ENCODE measurements around the gene ADPRS. TPM values are rescaled to one million over a fixed set of nuclear protein-coding genes. Genes with fewer than 3 reads are reported as not detected.
A peak's percentile ranks its signal among the peaks of the same experiment; 100 is the strongest.

Gene ADPRS
- total RNA-seq, 1 donor from 2014 or later: 16.8 TPM

DNA sequence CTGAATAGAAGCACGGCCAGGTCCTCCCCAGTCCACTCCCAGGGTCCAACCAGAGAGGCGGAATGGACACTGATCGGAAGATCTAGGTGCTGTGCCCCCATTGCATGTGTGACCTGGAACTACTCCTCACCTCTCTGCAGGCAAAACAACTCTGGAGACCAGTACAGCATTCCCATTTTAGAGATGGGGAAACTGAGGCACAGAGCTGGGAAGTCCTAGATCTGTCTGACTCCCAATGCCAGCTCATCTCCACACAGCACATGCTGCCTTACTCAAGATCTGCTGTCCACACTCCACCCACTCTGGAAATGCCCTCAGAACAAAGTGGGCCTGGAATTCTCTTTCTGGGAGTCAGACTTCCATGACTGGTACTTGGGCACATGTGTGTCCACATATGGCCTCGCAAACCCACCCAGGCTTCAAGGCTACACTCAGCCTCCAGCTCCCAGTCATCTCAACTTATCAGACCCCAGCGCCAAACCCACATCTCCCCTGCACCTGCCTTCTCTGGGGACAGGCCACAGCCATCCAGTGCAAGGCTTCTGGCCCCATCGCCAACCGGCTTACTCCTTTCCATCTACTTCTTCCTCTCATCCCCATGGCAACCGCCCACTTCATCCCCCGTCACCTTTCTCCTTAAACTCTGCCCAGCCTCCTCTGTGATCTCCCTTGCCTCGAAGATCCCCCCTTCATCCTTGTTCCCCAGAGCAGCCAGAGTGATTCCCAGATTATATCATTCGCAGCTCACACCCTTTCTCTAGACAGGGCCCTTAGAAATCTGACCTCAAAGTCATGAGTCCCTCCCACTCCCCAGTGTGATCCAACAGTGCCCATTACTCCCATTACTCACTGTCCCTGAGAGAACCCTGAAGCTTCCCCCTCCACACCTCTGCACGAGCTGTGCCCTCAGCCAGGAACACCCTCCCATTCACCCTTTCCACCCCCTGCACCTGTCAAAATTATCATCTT, 33.7 kb downstream of the ADPRS start:
- DNase-seq: no peak
- no peaks in the 10 kb centered on the region for H3K9me3 Mint-ChIP-seq (ENCODE audit: unreplicated experiment)
- no peak overlapping the region for H3K4me3 Mint-ChIP-seq (ENCODE audit: unreplicated experiment)

DNA sequence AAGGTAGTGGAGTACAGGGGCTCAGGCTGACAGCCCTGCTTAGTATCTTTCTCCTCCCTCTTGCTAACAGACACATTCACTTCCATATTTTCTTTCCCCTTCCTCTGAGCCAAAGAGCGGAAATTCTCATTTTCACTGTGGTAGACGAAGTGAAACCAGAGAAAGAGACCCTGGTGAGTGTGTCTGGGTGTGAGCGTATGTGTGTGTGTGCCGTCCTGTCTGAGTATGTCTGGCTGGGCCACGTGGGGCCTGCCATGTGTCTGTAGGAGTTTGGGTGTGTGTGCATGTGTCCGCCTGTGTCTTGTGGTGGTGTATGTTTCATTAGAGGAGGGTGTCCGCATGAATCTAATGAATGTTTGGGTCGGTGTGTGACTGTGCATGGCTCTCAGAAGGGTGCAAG, 34.7 kb downstream of the ADPRS start:
- H3K9me3 Mint-ChIP-seq (ENCODE audit: unreplicated experiment): no peaks in the 10 kb centered on the region
- H3K4me1 Mint-ChIP-seq (ENCODE audit: low read depth, unreplicated experiment): peaks cover 13% of the 10 kb centered on the region
- peak overlapping the region; percentile 9 for H3K27ac Mint-ChIP-seq (ENCODE audit: unreplicated experiment)
- peaks cover 26% of the 10 kb centered on the region for H3K27me3 Mint-ChIP-seq (ENCODE audit: unreplicated experiment)
- no peaks in the 10 kb centered on the region for H3K36me3 Mint-ChIP-seq (ENCODE audit: unreplicated experiment)
- H3K4me3 Mint-ChIP-seq (ENCODE audit: unreplicated experiment): no peak overlapping the region
- DNase-seq: no peak
- TF ChIP-seq, protein P1, sequence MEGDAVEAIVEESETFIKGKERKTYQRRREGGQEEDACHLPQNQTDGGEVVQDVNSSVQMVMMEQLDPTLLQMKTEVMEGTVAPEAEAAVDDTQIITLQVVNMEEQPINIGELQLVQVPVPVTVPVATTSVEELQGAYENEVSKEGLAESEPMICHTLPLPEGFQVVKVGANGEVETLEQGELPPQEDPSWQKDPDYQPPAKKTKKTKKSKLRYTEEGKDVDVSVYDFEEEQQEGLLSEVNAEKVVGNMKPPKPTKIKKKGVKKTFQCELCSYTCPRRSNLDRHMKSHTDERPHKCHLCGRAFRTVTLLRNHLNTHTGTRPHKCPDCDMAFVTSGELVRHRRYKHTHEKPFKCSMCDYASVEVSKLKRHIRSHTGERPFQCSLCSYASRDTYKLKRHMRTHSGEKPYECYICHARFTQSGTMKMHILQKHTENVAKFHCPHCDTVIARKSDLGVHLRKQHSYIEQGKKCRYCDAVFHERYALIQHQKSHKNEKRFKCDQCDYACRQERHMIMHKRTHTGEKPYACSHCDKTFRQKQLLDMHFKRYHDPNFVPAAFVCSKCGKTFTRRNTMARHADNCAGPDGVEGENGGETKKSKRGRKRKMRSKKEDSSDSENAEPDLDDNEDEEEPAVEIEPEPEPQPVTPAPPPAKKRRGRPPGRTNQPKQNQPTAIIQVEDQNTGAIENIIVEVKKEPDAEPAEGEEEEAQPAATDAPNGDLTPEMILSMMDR (IDR thresholded peaks at IDR 0.05; ENCODE audit: partially characterized antibody, unreplicated experiment): no peak

More for the DNA sequence above, 33.7 kb downstream of the ADPRS start:
- no peak overlapping the region for H3K27ac Mint-ChIP-seq (ENCODE audit: unreplicated experiment)
- TF ChIP-seq, protein P1 (IDR thresholded peaks at IDR 0.05; ENCODE audit: partially characterized antibody, unreplicated experiment): no peak
- H3K4me1 Mint-ChIP-seq (ENCODE audit: low read depth, unreplicated experiment): peaks cover 13% of the 10 kb centered on the region
- H3K27me3 Mint-ChIP-seq (ENCODE audit: unreplicated experiment): peaks cover 27% of the 10 kb centered on the region
- H3K36me3 Mint-ChIP-seq (ENCODE audit: unreplicated experiment): no peaks in the 10 kb centered on the region

DNA sequence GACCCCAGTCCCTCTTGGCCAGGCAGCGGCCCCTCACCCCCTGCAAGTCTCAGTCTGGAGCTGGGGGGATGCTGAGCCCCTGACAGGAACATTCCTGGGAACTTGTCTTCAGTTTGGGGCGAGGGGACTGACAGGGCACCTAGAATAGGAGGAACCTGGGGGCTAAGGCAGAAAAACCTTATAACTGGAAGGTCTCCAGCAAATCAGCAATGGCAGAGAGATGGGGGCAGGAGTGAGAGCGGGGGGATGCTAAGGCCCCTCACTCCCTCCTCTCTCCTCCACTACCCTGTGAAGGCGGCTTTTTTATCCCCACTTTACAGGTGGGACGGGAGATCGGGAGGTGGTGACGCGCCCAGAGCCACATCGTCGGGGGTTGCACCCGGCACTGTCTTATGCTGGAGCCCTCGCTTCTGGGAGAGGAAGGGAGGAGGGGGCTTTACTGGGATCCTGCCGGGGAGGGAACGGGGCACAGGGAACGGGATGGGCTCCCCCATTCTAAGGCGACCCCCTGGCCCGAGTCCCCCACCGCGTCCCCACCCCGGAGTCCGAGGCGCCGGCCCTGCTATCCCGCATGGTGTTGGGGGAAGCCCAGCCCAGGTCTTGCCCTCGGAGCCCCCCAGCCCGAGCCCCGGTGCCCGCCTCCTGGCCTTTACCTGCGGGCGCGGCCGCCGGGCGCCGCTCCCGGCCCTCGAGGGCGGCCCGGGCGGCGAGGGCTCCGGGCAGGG, 35.9 kb downstream of the ADPRS start:
- DNase-seq: no peak
- H3K27me3 Mint-ChIP-seq (ENCODE audit: unreplicated experiment): peaks cover 26% of the 10 kb centered on the region

DNA sequence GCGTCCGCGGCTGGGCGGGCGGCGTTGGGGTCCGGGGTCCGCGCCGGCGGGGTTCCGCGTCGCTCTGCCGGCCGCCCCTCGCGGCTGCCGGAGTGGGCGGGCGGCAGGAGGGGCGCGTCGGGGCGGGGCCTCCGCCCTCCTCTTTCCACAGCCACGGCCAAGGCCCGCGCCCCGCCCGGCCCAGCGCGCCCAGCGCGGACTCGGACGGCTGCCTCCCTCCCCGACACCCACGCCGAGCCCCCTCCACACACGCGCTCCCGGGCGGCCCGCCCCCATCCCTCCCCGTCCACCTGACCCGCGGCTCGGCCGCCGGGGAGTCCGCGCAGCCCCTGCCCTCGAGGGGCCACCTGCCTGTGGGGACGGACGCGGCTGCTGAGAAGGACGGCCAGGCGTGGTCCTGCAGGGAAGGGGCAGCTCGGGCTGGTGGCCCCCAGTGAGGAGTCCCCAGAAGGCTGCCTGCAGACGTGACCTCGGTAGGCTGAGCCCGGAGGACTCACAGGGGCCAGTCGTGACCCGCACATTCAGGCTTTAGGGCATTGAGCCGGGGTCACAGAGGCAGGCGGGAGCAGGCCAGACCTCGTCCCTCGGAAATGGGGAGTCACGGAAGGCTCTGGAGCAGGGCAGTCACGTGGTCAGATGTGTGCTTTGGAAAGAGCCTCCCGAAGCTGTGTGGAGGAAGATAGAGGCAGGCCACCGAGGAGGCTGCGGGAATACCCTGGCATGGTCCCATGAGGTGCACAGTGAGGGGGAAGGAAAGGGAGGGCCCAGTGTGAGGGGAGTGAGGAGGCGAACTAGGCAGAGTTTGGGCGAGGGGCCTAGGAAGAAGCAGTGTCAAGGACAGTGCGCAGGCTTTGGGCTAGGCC, 36.7 kb downstream of the ADPRS start, which contains the start of gene COL8A2:
COL8A2 (minus strand) TSS at position 94 of the 863 bp plus-strand sequence. CDS start 24,980 bp downstream, outside the sequence.
- TF ChIP-seq, protein P1 (IDR thresholded peaks at IDR 0.05; ENCODE audit: partially characterized antibody, unreplicated experiment): no peak
- DNase-seq: no peak

More for the DNA sequence above, 35.9 kb downstream of the ADPRS start:
- Mint-ChIP-seq H3K36me3 (ENCODE audit: unreplicated experiment) (no peaks in the 10 kb centered on the region), H3K9me3 (ENCODE audit: unreplicated experiment) (no peaks in the 10 kb centered on the region), H3K4me3 (ENCODE audit: unreplicated experiment) (peak overlapping the region; percentile 59), H3K4me1 (ENCODE audit: low read depth, unreplicated experiment) (peaks cover 13% of the 10 kb centered on the region), H3K27ac (ENCODE audit: unreplicated experiment) (no peak overlapping the region)
- TF ChIP-seq, protein P1 (IDR thresholded peaks at IDR 0.05; ENCODE audit: partially characterized antibody, unreplicated experiment): no peak

More for the DNA sequence above, 36.7 kb downstream of the ADPRS start, which contains the start of gene COL8A2:
- H3K4me1 Mint-ChIP-seq (ENCODE audit: low read depth, unreplicated experiment): peaks cover 13% of the 10 kb centered on the region
- no peaks in the 10 kb centered on the region for H3K9me3 Mint-ChIP-seq (ENCODE audit: unreplicated experiment)
- H3K27me3 Mint-ChIP-seq (ENCODE audit: unreplicated experiment): peaks cover 26% of the 10 kb centered on the region
- peak within 1 kb of the TSS; percentile 44 for H3K27ac Mint-ChIP-seq (ENCODE audit: unreplicated experiment)
- peak within 1 kb of the TSS; percentile 59 for H3K4me3 Mint-ChIP-seq (ENCODE audit: unreplicated experiment)
- no peaks in the 10 kb centered on the region for H3K36me3 Mint-ChIP-seq (ENCODE audit: unreplicated experiment)

Measured in glutamatergic neuron (in vitro differentiated cells).